ENCODE measurements around the gene CACNA1C.

Gene CACNA1C

DNA sequence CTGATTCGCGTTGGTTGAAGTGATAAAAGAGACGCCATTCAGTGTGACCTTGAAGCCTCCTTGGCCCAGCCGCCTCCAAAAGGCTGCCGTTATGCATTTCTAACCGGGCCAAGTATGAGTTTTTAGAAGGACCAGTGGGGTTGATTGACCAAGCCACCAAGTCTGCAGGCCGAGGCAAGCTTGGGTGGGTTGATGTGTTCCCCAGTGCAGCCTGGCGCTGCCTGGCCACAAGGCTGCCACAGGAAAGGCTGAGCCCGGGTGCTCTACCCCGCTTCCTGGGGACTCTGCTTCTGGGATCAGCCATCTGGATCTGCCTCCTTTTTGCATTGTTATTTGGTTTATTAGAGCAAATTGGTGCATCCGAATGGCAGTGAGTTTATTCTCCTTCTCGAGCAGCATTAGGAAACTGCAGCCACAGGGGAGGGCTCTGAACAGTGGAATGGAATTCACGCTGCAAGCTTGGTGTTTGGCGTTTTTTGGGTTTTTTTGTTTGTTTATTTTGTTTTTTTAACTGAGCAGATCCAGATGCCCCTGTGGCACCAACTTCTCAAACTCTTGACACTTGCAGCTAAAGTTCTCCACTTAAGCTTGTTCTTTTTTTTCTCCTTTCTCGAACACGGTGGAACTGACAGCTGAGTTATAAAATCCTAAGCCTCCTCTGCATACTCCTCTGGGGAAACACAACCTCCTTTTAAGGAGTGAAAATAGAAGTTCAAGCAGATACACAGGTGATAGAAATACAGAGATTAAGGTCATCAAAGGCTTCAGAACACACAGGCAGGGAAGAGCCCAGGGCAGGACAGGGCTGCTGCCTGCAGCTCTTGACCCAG is 596.6 kb downstream of the CACNA1C start:
- DNase-seq (ENCODE audit: low read depth), result no peak

- DNase-seq (ENCODE audit: low read depth), result no peak
Observed at GRCh38 chr12:2650261-2651067, 597.7 kb downstream of the CACNA1C start.

DNA sequence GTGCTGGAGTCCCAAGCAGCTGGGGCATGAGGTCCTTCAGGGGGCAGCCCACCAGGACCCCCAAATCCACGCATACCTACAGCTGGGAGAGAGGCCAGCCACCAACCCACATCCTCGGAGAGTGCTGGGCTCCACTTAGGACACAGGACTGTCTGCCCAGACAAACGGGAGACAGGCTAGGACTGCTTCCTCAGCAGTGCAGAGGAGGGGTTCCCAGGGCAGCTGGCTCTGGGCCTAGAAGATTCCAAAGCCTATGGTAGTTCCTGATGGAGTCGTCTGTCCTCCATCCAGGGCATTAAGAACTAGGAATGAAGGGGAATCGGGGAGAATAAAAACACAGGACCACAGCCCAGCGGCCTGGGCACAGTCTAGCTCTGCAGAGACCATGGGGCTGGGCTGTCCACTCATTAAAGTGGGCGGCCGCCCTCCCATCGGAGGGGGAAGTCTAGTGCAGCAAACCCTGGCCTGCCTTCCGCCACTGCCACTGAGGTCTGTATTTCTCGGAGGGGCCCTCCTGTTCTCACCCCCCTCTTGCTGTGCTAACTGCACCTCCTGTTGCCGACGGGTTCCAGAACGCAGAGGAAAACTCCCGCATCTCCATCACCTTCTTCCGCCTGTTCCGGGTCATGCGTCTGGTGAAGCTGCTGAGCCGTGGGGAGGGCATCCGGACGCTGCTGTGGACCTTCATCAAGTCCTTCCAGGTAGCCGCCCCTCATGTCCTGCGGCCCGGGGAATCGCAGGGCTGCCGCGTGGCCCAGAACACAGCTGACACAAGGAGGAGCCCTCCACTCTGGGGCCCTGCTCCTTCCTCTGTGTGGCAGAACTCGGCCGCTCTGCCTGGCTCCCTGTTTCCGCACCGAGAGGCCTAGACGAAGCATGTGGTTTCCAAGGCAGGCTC is 598.5 kb downstream of the CACNA1C start:
- DNase-seq (ENCODE audit: low read depth), result no peak

- no peak for DNase-seq (ENCODE audit: low read depth)
Observed at GRCh38 chr12:2652011-2652400, 599.2 kb downstream of the CACNA1C start.

- no peak for DNase-seq (ENCODE audit: low read depth)
Observed at GRCh38 chr12:2652401-2653081, 599.8 kb downstream of the CACNA1C start.

DNA sequence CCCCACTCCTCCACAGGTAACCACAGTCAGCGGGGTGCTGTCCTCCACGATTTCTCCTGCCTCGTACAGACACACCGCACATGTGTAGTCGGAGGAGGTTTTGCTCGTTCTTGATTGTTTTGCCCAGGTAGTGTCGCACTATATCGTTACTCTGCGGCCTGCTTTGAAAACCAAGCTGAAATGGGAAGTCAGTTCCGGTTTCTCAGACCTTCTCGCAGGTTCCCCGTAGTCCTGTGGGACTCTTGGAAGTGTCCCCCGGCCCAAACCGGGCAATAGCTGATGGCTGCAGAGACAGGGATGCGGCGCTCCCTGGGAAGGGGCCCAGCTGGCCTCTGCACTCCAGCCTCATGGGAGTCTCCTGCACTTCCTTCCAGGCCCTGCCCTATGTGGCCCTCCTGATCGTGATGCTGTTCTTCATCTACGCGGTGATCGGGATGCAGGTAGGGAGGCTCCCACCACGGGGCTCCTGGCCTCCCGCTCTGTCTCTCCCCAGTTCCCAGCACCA is 600.7 kb downstream of the CACNA1C start:
- no peak for DNase-seq (ENCODE audit: low read depth)

- no peak for DNase-seq (ENCODE audit: low read depth)
Observed at GRCh38 chr12:2654311-2654710, 601.5 kb downstream of the CACNA1C start.

- no peak for DNase-seq (ENCODE audit: low read depth)
Observed at GRCh38 chr12:2654741-2655140, 602.0 kb downstream of the CACNA1C start.

DNA sequence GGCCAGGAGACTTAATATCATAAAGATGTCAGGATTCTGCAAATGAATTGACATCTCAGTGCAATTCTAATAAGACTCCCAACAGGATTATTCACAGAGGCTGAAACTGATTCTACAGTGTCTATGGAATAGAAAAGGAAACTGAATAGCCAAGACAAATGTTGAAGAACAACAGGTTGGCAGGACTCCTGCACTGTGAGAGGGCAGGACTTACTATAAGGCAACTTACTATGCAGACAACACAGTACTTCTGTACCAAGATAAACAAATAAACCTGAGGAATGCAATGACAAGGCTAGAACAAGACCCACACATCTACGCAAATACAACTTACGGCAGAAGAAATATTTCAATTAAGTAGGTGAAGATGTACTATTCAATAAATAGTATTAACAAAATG is 609.7 kb downstream of the CACNA1C start:
- DNase-seq (ENCODE audit: low read depth), result no peak

DNA sequence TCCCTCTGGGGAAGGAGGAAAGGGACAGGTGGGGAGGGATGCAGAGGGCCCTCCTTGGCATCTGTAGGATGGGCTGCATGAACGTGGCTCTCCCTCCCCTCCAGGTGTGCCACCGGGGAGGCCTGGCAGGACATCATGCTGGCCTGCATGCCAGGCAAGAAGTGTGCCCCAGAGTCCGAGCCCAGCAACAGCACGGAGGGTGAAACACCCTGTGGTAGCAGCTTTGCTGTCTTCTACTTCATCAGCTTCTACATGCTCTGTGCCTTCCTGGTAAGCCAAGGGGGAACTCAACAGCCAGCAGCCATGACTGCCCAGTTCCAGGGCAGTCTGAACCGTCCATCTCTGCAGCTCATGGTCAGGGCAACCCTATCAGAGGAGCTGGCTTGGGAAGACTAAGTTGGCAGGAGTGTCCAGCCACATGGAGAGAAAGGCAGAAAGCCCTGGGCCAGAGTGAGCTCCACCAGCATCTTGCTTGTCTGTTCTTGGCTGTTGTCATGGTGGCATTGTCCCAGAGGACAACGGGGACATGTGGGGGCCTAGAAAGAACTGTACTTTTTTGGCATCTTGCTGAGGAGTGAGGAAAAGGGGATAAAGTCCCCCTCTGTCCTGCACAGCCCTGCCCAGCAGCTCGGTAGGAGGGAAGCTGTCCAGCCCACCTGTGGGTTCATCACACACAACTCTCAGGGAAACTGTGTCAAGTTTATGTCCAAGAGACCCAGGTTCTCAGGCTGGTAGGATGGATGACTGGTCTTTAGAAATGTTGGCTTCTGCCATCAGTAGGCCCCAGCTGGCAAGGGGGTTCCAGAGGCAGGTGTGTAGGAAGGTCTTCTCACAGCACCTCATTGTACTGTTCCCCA is 612.2 kb downstream of the CACNA1C start:
- no peak for DNase-seq (ENCODE audit: low read depth)

- no peak for DNase-seq (ENCODE audit: low read depth)
Observed at GRCh38 chr12:2666411-2666810, 613.6 kb downstream of the CACNA1C start.

DNA sequence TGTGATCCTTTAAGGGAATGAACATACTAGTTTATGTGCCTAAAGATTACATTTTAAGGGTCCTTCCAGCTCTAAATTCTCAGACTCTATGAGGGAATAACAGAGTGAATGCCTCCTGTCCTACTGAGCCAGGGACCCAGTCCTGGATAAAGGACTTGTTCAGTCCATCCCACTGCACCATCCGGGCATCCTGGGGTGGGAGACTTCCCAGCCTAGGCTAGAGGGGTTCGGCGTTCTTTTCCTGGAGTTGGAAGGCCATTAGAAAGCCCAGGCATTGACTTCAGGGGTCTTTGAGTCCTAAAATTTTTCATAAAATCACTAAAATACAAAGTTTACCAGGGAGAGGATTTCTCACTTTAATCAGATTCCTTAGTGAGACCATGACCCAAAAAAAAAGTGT is 614.1 kb downstream of the CACNA1C start:
- DNase-seq (ENCODE audit: low read depth), result no peak

- DNase-seq (ENCODE audit: low read depth), result no peak
Observed at GRCh38 chr12:2667716-2668440, 615.1 kb downstream of the CACNA1C start.

GRCh38 chr12:2668816-2669215 is 616.0 kb downstream of the CACNA1C start:
- DNase-seq (ENCODE audit: low read depth), result no peak

DNA sequence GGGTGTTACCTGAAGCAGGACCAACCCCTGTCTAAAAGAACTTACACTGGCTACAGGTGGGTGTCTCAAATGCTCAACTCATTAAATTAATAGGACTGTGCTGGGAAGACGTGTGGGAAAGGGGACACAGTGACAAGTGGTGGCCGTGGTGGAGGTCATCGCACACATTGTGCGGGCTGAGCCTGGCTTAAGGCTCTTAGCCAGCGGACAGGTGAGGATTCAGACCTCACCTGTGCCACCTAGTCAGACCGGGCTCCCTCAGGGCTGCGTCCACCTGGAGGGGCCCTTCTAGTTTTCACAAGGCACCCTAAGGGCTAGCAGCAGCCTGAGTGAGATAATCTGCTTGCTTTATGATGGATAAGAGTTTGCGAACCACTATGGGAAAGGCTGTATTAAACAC is 616.8 kb downstream of the CACNA1C start:
- DNase-seq (ENCODE audit: low read depth), result no peak

DNA sequence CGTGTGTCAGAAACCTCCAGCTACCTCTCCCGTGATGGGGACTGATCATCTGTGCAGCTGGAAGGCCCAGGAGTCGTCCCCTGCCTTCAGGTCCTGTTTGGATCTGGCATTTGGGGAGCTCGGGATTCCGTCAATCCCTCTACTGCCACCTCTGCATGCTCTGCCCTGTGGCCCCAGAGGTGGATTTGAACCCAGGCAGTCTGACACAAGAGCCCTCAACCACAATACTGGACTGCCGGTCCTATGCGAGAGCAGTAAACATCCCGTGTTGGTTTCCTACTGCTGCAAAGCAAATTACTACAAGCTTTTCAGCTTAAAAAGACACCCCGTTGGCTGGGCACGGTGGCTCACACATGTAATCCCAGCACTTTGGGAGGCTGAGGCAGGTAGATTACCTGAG is 620.1 kb downstream of the CACNA1C start:
- no peak for DNase-seq (ENCODE audit: low read depth)

DNA sequence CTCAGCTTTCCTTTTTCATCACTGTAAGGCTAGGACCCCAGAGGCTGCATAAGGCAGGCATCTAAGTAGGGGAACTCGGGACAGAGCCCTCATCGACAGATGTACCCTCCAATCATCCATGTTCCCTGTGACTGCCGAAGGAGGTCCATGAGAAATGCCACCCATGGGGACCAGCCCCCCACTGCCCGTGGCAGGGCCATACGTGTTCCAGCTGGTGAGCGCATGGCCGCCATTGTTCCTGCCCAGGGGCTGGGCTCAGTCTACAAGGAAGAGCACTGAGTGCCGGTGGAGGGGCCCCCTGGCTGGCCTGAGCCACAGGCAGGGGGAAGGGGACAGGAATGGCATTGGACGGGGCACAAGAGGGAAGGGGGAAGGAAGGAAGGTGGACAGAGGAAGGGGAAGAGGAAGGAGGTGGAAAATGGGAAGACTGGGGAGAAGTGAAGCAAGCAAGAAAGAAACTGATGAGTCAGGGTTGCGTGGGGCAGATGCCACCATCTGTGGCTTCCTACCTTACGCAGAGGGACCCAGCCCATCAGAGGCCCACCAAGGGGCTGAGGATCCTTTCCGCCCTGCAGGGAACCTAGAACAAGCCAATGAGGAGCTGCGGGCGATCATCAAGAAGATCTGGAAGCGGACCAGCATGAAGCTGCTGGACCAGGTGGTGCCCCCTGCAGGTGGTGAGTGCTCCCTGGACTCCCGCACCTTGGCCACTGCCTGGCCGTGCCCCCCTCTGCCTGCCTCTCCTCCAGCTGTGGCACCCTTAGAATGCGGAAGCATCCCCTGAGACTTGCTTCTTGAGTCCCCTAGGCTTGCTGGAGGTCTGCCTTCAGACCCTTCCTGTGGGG is 621.4 kb downstream of the CACNA1C start:
- no peak for DNase-seq (ENCODE audit: low read depth)

- DNase-seq (ENCODE audit: low read depth), result no peak
Observed at GRCh38 chr12:2675776-2676175, 623.0 kb downstream of the CACNA1C start.

Measured in non-pigmented ciliary epithelial cell (primary cell).